ENCODE results near the gene MAP2K4.
"Not testable (repeated sequence)": the region's sequence is repeated elsewhere in the genome, so short reads cannot be mapped to it uniquely, and the experiment has no call there.

Gene MAP2K4

DNA sequence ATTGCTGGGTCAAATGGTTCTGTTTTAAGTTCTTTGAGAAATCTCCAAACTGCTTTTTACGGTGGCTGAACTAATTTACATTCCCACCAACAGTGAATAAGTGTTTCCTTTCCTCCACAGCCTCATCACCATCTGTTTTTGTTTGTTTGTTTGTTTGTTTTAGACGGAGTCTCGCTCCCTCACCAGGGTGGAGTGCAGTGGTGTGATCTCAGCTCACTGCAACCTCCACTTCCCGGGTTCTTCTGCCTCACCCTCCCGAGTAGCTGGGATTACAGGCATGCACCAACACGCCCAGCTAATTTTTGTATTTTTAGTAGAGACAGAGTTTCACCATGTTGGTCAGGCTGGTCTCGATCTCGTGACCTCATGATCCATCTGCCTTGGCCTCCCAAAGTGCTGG is 141.5 kb downstream of the MAP2K4 start:
- not testable (repeated sequence) for DNase-seq (ENCODE audit: low spot score)

DNA sequence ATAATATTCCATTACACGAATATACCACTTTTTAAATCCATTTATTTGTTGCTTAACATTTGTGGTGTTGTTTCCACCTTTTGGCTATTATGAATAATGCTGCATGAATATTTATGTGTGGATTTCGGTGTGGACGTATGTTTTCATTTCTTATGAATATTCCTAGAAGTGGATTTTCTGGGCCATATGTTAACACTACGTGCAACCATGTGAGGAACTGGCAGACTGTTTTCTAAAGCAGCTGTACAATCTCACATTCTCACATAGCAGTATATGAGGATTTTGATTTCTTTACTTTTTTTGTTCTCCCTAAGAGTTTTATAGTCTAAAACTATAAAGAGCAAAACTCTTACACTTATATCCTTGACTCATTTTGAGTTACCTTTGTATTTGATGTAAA is 143.4 kb downstream of the MAP2K4 start:
- DNase-seq (ENCODE audit: low spot score), result no peak

DNA sequence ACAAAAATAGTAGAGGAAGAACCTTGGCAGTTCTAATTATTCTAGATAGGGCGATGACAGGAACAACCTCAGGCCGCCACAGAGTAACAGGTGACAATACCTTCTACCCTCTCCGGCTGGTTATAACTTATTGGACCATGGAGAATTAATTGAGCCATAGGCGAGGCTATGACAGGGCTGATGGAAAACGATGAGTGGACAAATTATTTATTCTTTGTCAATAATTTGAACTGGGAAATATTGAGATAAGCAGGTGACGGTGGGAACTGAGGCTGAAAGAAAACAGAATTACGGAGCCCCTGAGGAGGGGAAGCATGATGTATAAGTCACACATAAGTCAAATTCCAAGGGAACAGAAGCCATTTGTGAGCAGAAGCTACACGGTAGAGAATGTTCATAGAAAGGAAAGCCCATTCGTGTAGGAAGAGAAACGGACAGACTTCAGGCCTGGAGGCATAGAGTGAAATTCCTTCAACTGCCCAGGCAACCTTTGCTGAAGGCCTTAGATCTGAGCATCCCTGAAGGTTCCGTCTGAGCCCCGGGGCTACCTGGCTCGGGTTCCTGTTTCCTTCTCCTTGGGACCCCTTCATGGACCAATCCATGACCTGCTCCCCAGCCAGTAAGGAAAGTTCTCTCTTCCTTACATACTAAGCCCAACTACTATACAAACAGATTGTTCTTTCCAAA is 158.1 kb downstream of the MAP2K4 start:
- DNase-seq (ENCODE audit: low spot score), result no peak

DNA sequence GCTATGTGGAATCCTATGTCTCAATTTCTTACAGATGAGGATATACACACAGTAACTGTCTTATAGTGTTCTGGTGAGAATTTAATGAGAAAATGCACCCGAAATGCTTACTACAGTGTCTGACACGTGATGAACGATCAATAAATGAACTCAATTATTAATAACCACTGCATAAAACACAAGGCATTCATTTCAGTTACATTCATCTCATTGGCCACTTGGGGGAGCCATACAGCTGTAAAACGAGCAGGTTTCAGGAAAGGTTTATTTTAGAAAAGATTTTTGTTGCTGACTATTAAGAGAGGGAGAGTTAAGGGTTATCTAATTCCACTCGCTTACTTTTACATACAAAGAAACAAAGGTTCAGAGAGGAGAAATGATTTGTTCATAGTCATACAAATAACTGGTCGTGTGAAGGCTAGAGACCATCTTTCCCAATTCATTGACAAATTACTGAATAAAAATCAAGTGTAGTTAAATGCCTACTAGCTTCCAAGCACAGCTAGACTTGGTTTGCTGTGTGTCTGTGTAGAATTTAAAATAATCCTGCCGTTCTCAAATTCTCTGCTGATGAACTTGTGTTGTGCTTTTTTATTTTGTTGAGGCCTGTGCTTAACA is 160.1 kb downstream of the MAP2K4 start:
- DNase-seq (ENCODE audit: low spot score), result peak; percentile 55

- no peak for DNase-seq (ENCODE audit: low spot score)
These were observed 167.0 kb downstream of the MAP2K4 start for GRCh38 chr17:12187658-12188057.

DNA sequence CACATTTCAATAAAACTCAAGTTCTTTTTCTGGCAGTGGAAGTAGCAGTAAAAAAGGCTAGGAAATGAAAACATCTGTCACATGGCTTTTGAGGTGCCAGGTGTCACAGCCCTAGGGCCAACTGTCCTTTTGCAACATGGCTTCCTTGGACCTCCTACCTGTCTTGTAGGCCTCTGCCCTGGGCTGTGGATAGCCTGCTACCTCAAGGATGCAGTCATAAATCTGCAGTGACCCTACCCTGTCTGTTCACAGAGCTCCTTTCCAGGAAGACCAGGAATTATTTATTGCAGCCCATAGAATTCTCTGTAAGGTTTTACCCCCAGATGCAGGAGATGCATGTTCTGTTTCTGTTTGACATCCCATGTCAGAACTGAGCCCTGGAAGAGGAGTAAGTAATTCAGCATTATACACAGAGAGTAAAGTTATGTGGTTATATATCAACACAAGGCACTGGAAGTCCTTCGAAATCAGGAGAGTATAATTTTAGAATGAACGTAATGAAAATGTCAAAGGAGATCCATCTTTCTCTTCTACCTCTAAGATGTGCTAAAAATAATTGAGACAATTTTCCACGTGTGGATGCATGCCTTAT is 172.6 kb downstream of the MAP2K4 start:
- no peak for DNase-seq (ENCODE audit: low spot score)
